MCF 10A (cell line): Measurements from ENCODE around the gene YBEY. TPM values are rescaled to one million over a fixed set of nuclear protein-coding genes. Genes with fewer than 3 reads are reported as not detected.

Experiments used
- BruUV-seq: library from RNA; stranded (reverse); fragments of 400-500 nt; replicated peaks from 2 replicates; lab custom pipeline; 2021; lab: Mats Ljungman, UMichigan
- CTCF ChIA-PET: fragments of 300-600 bp; sonication (Branson Sonifier 250); formaldehyde crosslinking; extraction: SDS; loops from one replicate; lab custom pipeline; 2021; ENCODE audit warnings: antibody characterized with exemption, inconsistent platforms; lab: Yijun Ruan, JAX
- POLR2A ChIA-PET: fragments of 300-600, 350-650 bp; sonication (Branson Sonifier 250); formaldehyde crosslinking; extraction: SDS; loops from one replicate; lab custom pipeline; 2020; ENCODE audit warnings: antibody characterized with exemption, inconsistent platforms; lab: Yijun Ruan, JAX
- DNase-seq: peaks from one replicate; pipeline ENCODE4 v3.0.0-alpha.2; 2018; ENCODE audit not compliant: unreplicated experiment
- H3K27ac Mint-ChIP-seq: one replicate; pipeline ENCODE4 v1.8.0; 2022; ENCODE audit warnings: mild to moderate bottlenecking, low read depth, mixed read lengths; ENCODE audit not compliant: unreplicated experiment
- H3K27me3 Mint-ChIP-seq: one replicate; pipeline ENCODE4 v1.8.0; 2022; ENCODE audit warnings: mixed read lengths; ENCODE audit not compliant: insufficient read depth, unreplicated experiment
- H3K36me3 Mint-ChIP-seq: one replicate; pipeline ENCODE4 v1.8.0; 2022; ENCODE audit warnings: mild to moderate bottlenecking, moderate library complexity, mixed read lengths; ENCODE audit not compliant: insufficient read depth, unreplicated experiment
- H3K4me1 Mint-ChIP-seq: one replicate; pipeline ENCODE4 v1.8.0; 2022; ENCODE audit warnings: mixed read lengths; ENCODE audit not compliant: insufficient read depth, unreplicated experiment
- H3K4me3 Mint-ChIP-seq: one replicate; pipeline ENCODE4 v1.8.0; 2022; ENCODE audit warnings: mild to moderate bottlenecking, moderate library complexity, mixed read lengths; ENCODE audit not compliant: unreplicated experiment
- H3K9me3 Mint-ChIP-seq: one replicate; pipeline ENCODE4 v1.8.0; 2022; ENCODE audit warnings: mixed read lengths; ENCODE audit not compliant: unreplicated experiment
- CTCF ChIP-seq: fragments of 200-600 bp; IDR thresholded peaks from one replicate; pipeline ENCODE4 v1.8.0; 2022; ENCODE audit warnings: antibody characterized with exemption, mild to moderate bottlenecking; ENCODE audit not compliant: unreplicated experiment
- intact Hi-C: fragments of 100-400 bp; cut with micrococcal nuclease; formaldehyde crosslinking; loops from 2 replicates; pipeline ENCODE4 v1.14.1; 2022
- total RNA-seq: library from RNA; stranded (reverse); gene quantifications from 2 replicates; pipeline ENCODE4 v1.2.3, GENCODE V29; 2022

Gene YBEY
- total RNA-seq, 1 experiment from 2014 or later, result 26.7 TPM

GRCh38 chr21:46243325-46243724, 42.8 kb upstream of the YBEY start:
- intact Hi-C loops, result no loop called here
- no peaks in the 10 kb centered on the region for H3K27me3 Mint-ChIP-seq
- no peak overlapping the region for H3K27ac Mint-ChIP-seq
- ChIA-PET CTCF (interaction anchor here (1.2 kb wide), 1 partner anchor 10 kb away, joined by 3 read pairs; no protein-coding TSS in a partner anchor), POLR2A (interaction anchor here (0.6 to 2.3 kb wide), 4 partner anchors 8 to 18 kb away, joined by 3 to 6 read pairs (median 3); no protein-coding TSS in a partner anchor)
- H3K9me3 Mint-ChIP-seq, result no peaks in the 10 kb centered on the region
- no peak for TF ChIP-seq CTCF
- peaks cover 4% of the 10 kb centered on the region for H3K4me1 Mint-ChIP-seq
- BruUV-seq, result no TSS peak
- H3K36me3 Mint-ChIP-seq, result peaks cover 93% of the 10 kb centered on the region
- H3K4me3 Mint-ChIP-seq, result no peak overlapping the region
- no peak for DNase-seq

GRCh38 chr21:46243960-46244361, 42.2 kb upstream of the YBEY start:
- H3K27me3 Mint-ChIP-seq, result no peaks in the 10 kb centered on the region
- peaks cover 4% of the 10 kb centered on the region for H3K4me1 Mint-ChIP-seq
- no TSS peak for BruUV-seq
- no peak for DNase-seq
- POLR2A ChIA-PET, result interaction anchor here (0.6 to 2.3 kb wide), 4 partner anchors 9 to 17 kb away, joined by 3 to 6 read pairs (median 3); no protein-coding TSS in a partner anchor
- H3K27ac Mint-ChIP-seq, result no peak overlapping the region
- no peak for TF ChIP-seq CTCF
- CTCF ChIA-PET, result interaction anchor here (1.2 kb wide), 1 partner anchor 10 kb away, joined by 3 read pairs; no protein-coding TSS in a partner anchor
- intact Hi-C loops, result no loop called here
- peaks cover 93% of the 10 kb centered on the region for H3K36me3 Mint-ChIP-seq
- H3K9me3 Mint-ChIP-seq, result no peaks in the 10 kb centered on the region
- H3K4me3 Mint-ChIP-seq, result no peak overlapping the region

GRCh38 chr21:46244602-46245001, 41.5 kb upstream of the YBEY start:
- Mint-ChIP-seq H3K36me3 (peaks cover 93% of the 10 kb centered on the region), H3K27ac (no peak overlapping the region), H3K4me1 (peaks cover 4% of the 10 kb centered on the region), H3K4me3 (no peak overlapping the region), H3K27me3 (no peaks in the 10 kb centered on the region), H3K9me3 (no peaks in the 10 kb centered on the region)
- intact Hi-C loops, result no loop called here
- DNase-seq, result no peak
- ChIA-PET CTCF (no interaction called here), POLR2A (interaction anchor here (1.3 to 2.7 kb wide), 4 partner anchors 9 to 16 kb away, joined by 3 to 9 read pairs (median 5); no protein-coding TSS in a partner anchor)
- BruUV-seq, result no TSS peak
- TF ChIP-seq CTCF, result no peak

- CTCF ChIA-PET, result no interaction called here
- peaks cover 93% of the 10 kb centered on the region for H3K36me3 Mint-ChIP-seq
- BruUV-seq, result no TSS peak
Measured at GRCh38 chr21:46245213-46245915, 40.8 kb upstream of the YBEY start.

More at GRCh38 chr21:46245213-46245915, 40.8 kb upstream of the YBEY start:
- POLR2A ChIA-PET, result interaction anchor here (1.3 to 2.7 kb wide), 5 partner anchors 10 to 30 kb away, joined by 3 to 9 read pairs (median 4); no protein-coding TSS in a partner anchor
- intact Hi-C loops, result no loop called here
- Mint-ChIP-seq H3K27ac (no peak overlapping the region), H3K27me3 (no peaks in the 10 kb centered on the region), H3K4me1 (peaks cover 4% of the 10 kb centered on the region), H3K9me3 (no peaks in the 10 kb centered on the region), H3K4me3 (no peak overlapping the region)
- no peak for DNase-seq
- TF ChIP-seq CTCF, result no peak
